HG03103 (cell line): ENCODE results near the gene ETHE1.

Source experiments
- ATAC-seq: cut with Tn5 transposase; IDR thresholded peaks from one replicate; pipeline ENCODE4 v1.9.1; 2021; ENCODE audit warnings: low read depth; ENCODE audit not compliant: unreplicated experiment

ETHE1 gene

GRCh38 chr19:43498233-43498842, 28.7 kb downstream of the ETHE1 start:
- no peak for ATAC-seq

- no peak for ATAC-seq
Observed at GRCh38 chr19:43496960-43497359, 30.0 kb downstream of the ETHE1 start.

- ATAC-seq, result no peak
Observed at GRCh38 chr19:43495082-43495481, 31.9 kb downstream of the ETHE1 start.

GRCh38 chr19:43490759-43491158, 36.2 kb downstream of the ETHE1 start:
- ATAC-seq, result no peak

- no peak for ATAC-seq
Observed at GRCh38 chr19:43489979-43490599, 36.9 kb downstream of the ETHE1 start.

- no peak for ATAC-seq
Observed at GRCh38 chr19:43489310-43489709, 37.7 kb downstream of the ETHE1 start.

GRCh38 chr19:43488179-43488578, 38.8 kb downstream of the ETHE1 start:
- no peak for ATAC-seq

- no peak for ATAC-seq
Observed at GRCh38 chr19:43486412-43486811, 40.6 kb downstream of the ETHE1 start.

GRCh38 chr19:43485951-43486350, 41.0 kb downstream of the ETHE1 start:
- ATAC-seq, result no peak

GRCh38 chr19:43483281-43483680, 43.7 kb downstream of the ETHE1 start:
- no peak for ATAC-seq

GRCh38 chr19:43482193-43482592, 44.8 kb downstream of the ETHE1 start:
- ATAC-seq, result no peak

- ATAC-seq, result no peak
Observed at GRCh38 chr19:43481701-43482100, 45.3 kb downstream of the ETHE1 start.

- ATAC-seq, result no peak
Observed at GRCh38 chr19:43480574-43480973, 46.4 kb downstream of the ETHE1 start.

GRCh38 chr19:43479961-43480561, 46.9 kb downstream of the ETHE1 start:
- ATAC-seq, result no peak

- no peak for ATAC-seq
Observed at GRCh38 chr19:43479226-43479625, 47.8 kb downstream of the ETHE1 start.

- no peak for ATAC-seq
Observed at GRCh38 chr19:43478323-43478722, 48.7 kb downstream of the ETHE1 start.

GRCh38 chr19:43476606-43477005, 50.4 kb downstream of the ETHE1 start:
- no peak for ATAC-seq

GRCh38 chr19:43474986-43475705, 51.9 kb downstream of the ETHE1 start:
- ATAC-seq, result no peak

- ATAC-seq, result no peak
Observed at GRCh38 chr19:43474487-43474886, 52.5 kb downstream of the ETHE1 start.

- no peak for ATAC-seq
Observed at GRCh38 chr19:43471091-43471490, 55.9 kb downstream of the ETHE1 start.

GRCh38 chr19:43470288-43470687, 56.7 kb downstream of the ETHE1 start:
- no peak for ATAC-seq

- no peak for ATAC-seq
Observed at GRCh38 chr19:43469160-43469480, 57.9 kb downstream of the ETHE1 start.
